Astrocyte (in vitro differentiated cells and primary cell): Measurements from ENCODE around the gene TAF6L. TPM values are rescaled to one million over a fixed set of nuclear protein-coding genes. Genes with fewer than 3 reads are reported as not detected.
"Not testable (repeated sequence)": the region's sequence is repeated elsewhere in the genome, so short reads cannot be mapped to it uniquely, and the experiment has no call there.

Source experiments
- DNase-seq: peaks from one replicate; pipeline ENCODE4 v3.0.0-alpha.2; 2010; ENCODE audit warnings: low read depth
- FAIRE-seq: peaks from 2 replicates; lab custom pipeline; 2011; peaks lifted over from hg19 to GRCh38; lab: Jason Lieb, UNC
- H2AFZ ChIP-seq: 2 replicates; pipeline ENCODE4 v1.6.0; 2012; ENCODE audit warnings: low read depth, low read length, inconsistent platforms
- H3K27ac ChIP-seq: 2 replicates; pipeline ENCODE4 v1.5.1; 2011; ENCODE audit warnings: low read depth, low read length, inconsistent platforms
- H3K27me3 ChIP-seq: 2 replicates; pipeline ENCODE4 v1.6.0; 2011; ENCODE audit warnings: low read length, inconsistent platforms; ENCODE audit not compliant: insufficient read depth
- H3K36me3 ChIP-seq: 2 replicates; pipeline ENCODE4 v1.5.1; 2011; ENCODE audit warnings: low read length, inconsistent platforms; ENCODE audit not compliant: insufficient read depth
- H3K4me1 ChIP-seq: 2 replicates; pipeline ENCODE4 v1.5.1; 2011; ENCODE audit warnings: low read length, inconsistent platforms; ENCODE audit not compliant: insufficient read depth
- H3K4me2 ChIP-seq: 2 replicates; pipeline ENCODE4 v1.6.0; 2012; ENCODE audit warnings: low read length, inconsistent platforms
- H3K4me3 ChIP-seq: 2 replicates; pipeline ENCODE4 v1.5.1; 2011; ENCODE audit warnings: low read depth, mild to moderate bottlenecking, low read length, inconsistent platforms; ENCODE audit not compliant: insufficient read depth
- H3K79me2 ChIP-seq: 2 replicates; pipeline ENCODE4 v1.6.0; 2012; ENCODE audit warnings: mild to moderate bottlenecking, low read length, inconsistent platforms; ENCODE audit not compliant: insufficient read depth
- H3K9ac ChIP-seq: 2 replicates; pipeline ENCODE4 v1.6.0; 2012; ENCODE audit warnings: mild to moderate bottlenecking, low read length, inconsistent platforms
- H3K9me3 ChIP-seq: 2 replicates; pipeline ENCODE4 v1.5.1; 2012; ENCODE audit warnings: low read depth, mild to moderate bottlenecking, low read length, inconsistent platforms; ENCODE audit not compliant: insufficient read depth
- H4K20me1 ChIP-seq: 2 replicates; pipeline ENCODE4 v1.6.0; 2012; ENCODE audit warnings: low read length, inconsistent platforms; ENCODE audit not compliant: insufficient read depth
- H3K27ac Mint-ChIP-seq: one replicate; pipeline ENCODE4 v1.8.0; 2021; ENCODE audit warnings: mild to moderate bottlenecking, mixed read lengths; ENCODE audit not compliant: unreplicated experiment
- H3K27me3 Mint-ChIP-seq: one replicate; pipeline ENCODE4 v1.8.0; 2021; ENCODE audit warnings: low read depth, mixed read lengths; ENCODE audit not compliant: unreplicated experiment
- H3K36me3 Mint-ChIP-seq: one replicate; pipeline ENCODE4 v1.8.0; 2021; ENCODE audit warnings: low read depth, mixed read lengths; ENCODE audit not compliant: unreplicated experiment
- H3K4me1 Mint-ChIP-seq: one replicate; pipeline ENCODE4 v1.8.0; 2021; ENCODE audit warnings: low read depth, mixed read lengths; ENCODE audit not compliant: unreplicated experiment
- H3K4me3 Mint-ChIP-seq: one replicate; pipeline ENCODE4 v1.8.0; 2021; ENCODE audit warnings: mild to moderate bottlenecking, moderate library complexity, mixed read lengths; ENCODE audit not compliant: unreplicated experiment
- H3K9me3 Mint-ChIP-seq: one replicate; pipeline ENCODE4 v1.8.0; 2021; ENCODE audit warnings: mild to moderate bottlenecking, mixed read lengths; ENCODE audit not compliant: unreplicated experiment
- EZH2 ChIP-seq: IDR thresholded peaks from 2 replicates; pipeline ENCODE4 v1.6.1; 2012; ENCODE audit warnings: mild to moderate bottlenecking, low read length, inconsistent platforms; ENCODE audit not compliant: insufficient read depth
- total RNA-seq: library from RNA; stranded (reverse); gene quantifications from 2 replicates; pipeline ENCODE4 v1.2.1, GENCODE V29; 2021
- TF ChIP-seq, protein P1 (sequence below): IDR thresholded peaks from 2 replicates; pipeline ENCODE4 v1.5.1; 2011; ENCODE audit warnings: low read depth, mild to moderate bottlenecking, inconsistent platforms, low read length, moderate library complexity; ENCODE audit not compliant: insufficient read depth

The TAF6L gene
- total RNA-seq, 1 donor from 2014 or later = 14.7 TPM

DNA sequence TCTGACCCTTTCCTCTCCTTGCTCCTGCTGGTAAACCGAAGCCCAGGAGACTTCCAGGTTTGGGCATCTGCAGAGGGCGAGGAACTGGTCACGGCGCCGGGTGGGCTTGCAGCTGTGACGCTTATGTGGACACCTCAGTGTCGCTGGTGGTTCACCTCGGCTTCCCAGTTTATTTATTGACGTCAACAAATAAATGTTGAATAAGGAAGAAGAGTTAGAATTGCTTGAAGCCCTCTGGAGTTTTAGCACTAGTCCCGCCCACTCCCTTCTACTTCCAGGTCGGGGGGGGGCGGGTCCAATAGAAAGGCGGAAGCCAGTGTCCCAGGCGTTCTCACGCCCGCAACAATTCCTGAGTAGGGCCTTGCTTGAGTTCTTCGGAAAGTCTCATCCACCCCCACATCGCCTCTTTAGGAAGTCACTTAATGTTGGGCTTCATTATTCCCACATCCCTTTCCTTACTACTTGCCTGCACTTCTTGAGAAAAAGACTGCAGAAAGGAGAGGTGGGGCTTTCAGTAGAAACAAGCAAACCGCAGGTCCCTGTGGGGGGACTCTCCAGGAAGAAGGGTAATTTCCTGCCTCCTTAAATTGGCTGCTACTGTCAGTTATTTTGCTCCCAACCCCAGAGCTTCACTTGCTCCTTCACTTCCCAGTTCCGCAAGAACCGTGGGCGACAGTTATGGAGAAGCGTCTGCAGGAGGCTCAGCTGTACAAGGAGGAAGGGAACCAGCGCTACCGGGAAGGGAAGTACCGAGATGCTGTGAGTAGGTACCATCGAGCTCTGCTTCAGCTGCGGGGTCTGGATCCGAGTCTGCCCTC lies 42.8 kb upstream of the TAF6L start, which contains the start of gene TTC9C:
TTC9C (plus strand) TSS at position 316 of the 818 bp plus-strand sequence; CDS start at position 679, 363 bp downstream.
- Mint-ChIP-seq H3K36me3 (peaks cover 8% of the 10 kb centered on the region), H3K4me1 (peaks cover 23% of the 10 kb centered on the region), H3K4me3 (peak within 1 kb of the TSS; percentile 93), H3K27me3 (no peaks in the 10 kb centered on the region), H3K9me3 (no peaks in the 10 kb centered on the region), H3K27ac (peak within 1 kb of the TSS; percentile 98)
- Histone ChIP-seq H3K4me1 (peaks cover 11% of the 10 kb centered on the region), H4K20me1 (peaks cover 50% of the 10 kb centered on the region), H3K4me3 (peak within 1 kb of the TSS; percentile 90), H3K36me3 (peaks cover 11% of the 10 kb centered on the region), H3K27me3 (no peaks in the 10 kb centered on the region), H3K79me2 (peaks cover 83% of the 10 kb centered on the region), H3K9ac (peak within 1 kb of the TSS; percentile 93), H3K27ac (peak within 1 kb of the TSS; percentile 95), H2AFZ (peak within 1 kb of the TSS; percentile 90), H3K4me2 (peak within 1 kb of the TSS; percentile 98), H3K9me3 (no peaks in the 10 kb centered on the region)
- TF ChIP-seq, protein P1, sequence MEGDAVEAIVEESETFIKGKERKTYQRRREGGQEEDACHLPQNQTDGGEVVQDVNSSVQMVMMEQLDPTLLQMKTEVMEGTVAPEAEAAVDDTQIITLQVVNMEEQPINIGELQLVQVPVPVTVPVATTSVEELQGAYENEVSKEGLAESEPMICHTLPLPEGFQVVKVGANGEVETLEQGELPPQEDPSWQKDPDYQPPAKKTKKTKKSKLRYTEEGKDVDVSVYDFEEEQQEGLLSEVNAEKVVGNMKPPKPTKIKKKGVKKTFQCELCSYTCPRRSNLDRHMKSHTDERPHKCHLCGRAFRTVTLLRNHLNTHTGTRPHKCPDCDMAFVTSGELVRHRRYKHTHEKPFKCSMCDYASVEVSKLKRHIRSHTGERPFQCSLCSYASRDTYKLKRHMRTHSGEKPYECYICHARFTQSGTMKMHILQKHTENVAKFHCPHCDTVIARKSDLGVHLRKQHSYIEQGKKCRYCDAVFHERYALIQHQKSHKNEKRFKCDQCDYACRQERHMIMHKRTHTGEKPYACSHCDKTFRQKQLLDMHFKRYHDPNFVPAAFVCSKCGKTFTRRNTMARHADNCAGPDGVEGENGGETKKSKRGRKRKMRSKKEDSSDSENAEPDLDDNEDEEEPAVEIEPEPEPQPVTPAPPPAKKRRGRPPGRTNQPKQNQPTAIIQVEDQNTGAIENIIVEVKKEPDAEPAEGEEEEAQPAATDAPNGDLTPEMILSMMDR = no peak
- TF ChIP-seq EZH2 = no peak
- FAIRE-seq = no peak
- DNase-seq = peak; percentile 77

DNA sequence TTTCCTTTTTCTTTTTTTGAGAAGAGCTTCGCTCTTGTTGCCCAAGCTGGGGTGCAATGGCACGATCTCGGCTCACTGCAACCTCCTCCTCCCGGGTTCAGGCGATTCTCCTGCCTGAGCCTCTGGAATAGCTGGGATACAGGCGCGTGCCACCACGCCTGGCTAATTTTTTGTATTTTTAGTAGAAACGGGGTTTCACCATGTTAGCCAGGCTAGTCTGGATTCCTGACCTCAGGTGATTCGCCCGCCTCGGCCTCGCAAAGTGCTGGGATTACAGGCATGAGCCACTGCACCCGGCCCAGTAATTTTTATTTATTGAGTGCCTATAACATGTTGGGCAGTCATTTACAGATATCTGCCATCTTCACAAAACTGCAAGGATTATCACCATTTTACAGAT lies 41.1 kb upstream of the TAF6L start:
- not testable (repeated sequence) for H3K27me3 ChIP-seq, H2AFZ ChIP-seq, H3K9me3 ChIP-seq, H3K36me3 ChIP-seq, H3K36me3 Mint-ChIP-seq, H3K4me1 ChIP-seq, H3K27ac ChIP-seq, H3K27me3 Mint-ChIP-seq, H3K4me1 Mint-ChIP-seq, FAIRE-seq, H3K9me3 Mint-ChIP-seq, DNase-seq, H3K27ac Mint-ChIP-seq
- Histone ChIP-seq H3K79me2 (peaks cover 75% of the 10 kb centered on the region), H4K20me1 (peaks cover 35% of the 10 kb centered on the region), H3K4me2 (peak overlapping the region; percentile 98), H3K4me3 (peak overlapping the region; percentile 90), H3K9ac (peak overlapping the region; percentile 93)
- H3K4me3 Mint-ChIP-seq = peak overlapping the region; percentile 93

DNA sequence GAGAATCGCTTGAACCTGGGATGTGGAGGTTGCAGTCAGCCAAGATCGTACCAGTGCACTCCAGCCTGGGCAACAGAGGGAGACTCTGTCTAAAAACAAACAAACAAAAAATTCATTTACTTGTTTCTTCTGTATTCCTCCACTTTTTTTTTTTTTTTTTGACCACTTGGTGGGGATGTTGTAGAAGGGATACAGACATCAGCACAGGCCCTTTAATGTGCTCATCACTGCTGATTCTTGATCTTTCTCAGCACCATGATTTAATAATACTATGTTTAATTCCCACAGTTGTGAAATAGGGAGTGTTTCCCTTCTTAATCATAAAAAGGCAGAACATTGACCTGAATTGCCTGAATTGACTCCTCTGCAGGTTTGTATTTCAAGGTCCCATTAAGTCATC lies 38.4 kb upstream of the TAF6L start:
- Histone ChIP-seq H3K27me3 (no peaks in the 10 kb centered on the region), H3K36me3 (peaks cover 15% of the 10 kb centered on the region), H3K4me1 (no peaks in the 10 kb centered on the region), H4K20me1 (peaks cover 21% of the 10 kb centered on the region), H3K4me3 (no peak overlapping the region), H3K27ac (no peak overlapping the region), H3K79me2 (peaks cover 63% of the 10 kb centered on the region), H3K9me3 (no peaks in the 10 kb centered on the region), H3K4me2 (no peak overlapping the region), H3K9ac (no peak overlapping the region), H2AFZ (no peak overlapping the region)
- Mint-ChIP-seq H3K9me3 (no peaks in the 10 kb centered on the region), H3K4me1 (peaks cover 9% of the 10 kb centered on the region), H3K27ac (no peak overlapping the region), H3K4me3 (no peak overlapping the region), H3K27me3 (no peaks in the 10 kb centered on the region), H3K36me3 (peaks cover 5% of the 10 kb centered on the region)
- no peak for TF ChIP-seq EZH2
- TF ChIP-seq, protein P1 = no peak
- DNase-seq = no peak
- no peak for FAIRE-seq
